Pancreas (tissue), 10 donors: ENCODE measurements around the gene DSTN. TPM values are rescaled to one million over a fixed set of nuclear protein-coding genes. Genes with fewer than 3 reads are reported as not detected.

Source experiments
- ATAC-seq, 4 donors: fragments of 200-7000 bp; cut with Tn5 transposase; one replicate each; pipeline versions ENCODE4 v1.8.0 to v1.9.1; 2020; ENCODE audit warnings: mild to moderate bottlenecking in 4 of 4, moderate library complexity in 4 of 4
- DNase-seq, 6 donors: peaks; one replicate each; pipeline ENCODE4 v3.0.0-alpha.2; 2020
- FAIRE-seq: peaks from 2 replicates; lab custom pipeline; 2012; peaks lifted over from hg19 to GRCh38; lab: Jason Lieb, UNC
- H3K27ac ChIP-seq, 4 donors: fragments of 200-600 bp; sonication (generic); 1 replicate in 3 of 4; 2 replicates in 1 of 4; pipeline versions ENCODE4 v1.5.0 to v1.8.0; 2020
- H3K27me3 ChIP-seq, 4 donors: fragments of 200-600 bp; one replicate each; pipeline ENCODE4 v1.8.0; 2021
- H3K36me3 ChIP-seq, 3 donors: fragments of 200-600 bp; sonication (generic) in 1 of 3; one replicate each; pipeline versions ENCODE4 v1.5.0 to v1.8.0; 2020 to 2021
- H3K4me1 ChIP-seq, 3 donors: fragments of 200-600 bp; one replicate each; pipeline ENCODE4 v1.8.0; 2021
- H3K4me3 ChIP-seq, 4 donors: fragments of 200-600 bp; sonication (generic) in 2 of 4; one replicate each; pipeline versions ENCODE4 v1.5.0 to v1.8.0; 2020 to 2021
- H3K9me3 ChIP-seq, 4 donors: fragments of 200-600 bp; one replicate each; pipeline ENCODE4 v1.8.0; 2021
- CTCF ChIP-seq, 4 donors: fragments of 200-600 bp; sonication (generic) in 3 of 4; IDR thresholded peaks; one replicate each; pipeline versions ENCODE4 v1.5.0 to v1.8.0; 2021; ENCODE audit warnings: antibody characterized with exemption in 4 of 4
- WGBS, 2 donors: extraction: QIAGEN DNeasy Blood & Tissue Kit; methylation state at CpG; one replicate each; pipeline ENCODE4 v1.1.7; 2013; 5-methylcytosine and 5-hydroxymethylcytosine counted together
- intact Hi-C, 3 donors: fragments of 100-400 bp; cut with DNase I; formaldehyde crosslinking; loops; one replicate each; pipeline versions ENCODE4 v1.11.1 to v1.14.2; 2022
- polyA plus RNA-seq, 2 donors: library from polyadenylated mRNA; stranded (reverse); fragments of 200-250 nt; gene quantifications; one replicate each; pipeline ENCODE4 v1.2.3, GENCODE V29; 2013
- total RNA-seq, 6 donors: library from RNA; stranded (reverse); fragmentation: NEBNext Ultra II Directional in 4 of 6; extraction: Animal tissue kit (Norgen Biotek cat#: 25700) in 4 of 6; gene quantifications; one replicate each; pipeline versions ENCODE4 v1.2.1 to v1.2.4, GENCODE V29; 2021 to 2023
- donor health status: healthy with polysubstance abuse.
- donor health status: DM: no; HTN: no; CAD: no; lungs with moderate emphysema.
- donor health status: DM: no; HTN: no; CAD: no.
- donor health status: control.
- donor health status: control.
- donor health status: Bipolar disorder and iron deficiency.
- donor health status: DM: yes; HTN: yes; CAD: no.
- donor health status: DM: no; HTN: no; CAD: no.
- donor health status: DM: no; HTN: no; CAD: no.
- donor health status: DM: yes; HTN: yes; CAD: no.

DSTN gene
- total and polyA plus RNA-seq, 8 donors: 138 to 242 (median 182) TPM

DNA sequence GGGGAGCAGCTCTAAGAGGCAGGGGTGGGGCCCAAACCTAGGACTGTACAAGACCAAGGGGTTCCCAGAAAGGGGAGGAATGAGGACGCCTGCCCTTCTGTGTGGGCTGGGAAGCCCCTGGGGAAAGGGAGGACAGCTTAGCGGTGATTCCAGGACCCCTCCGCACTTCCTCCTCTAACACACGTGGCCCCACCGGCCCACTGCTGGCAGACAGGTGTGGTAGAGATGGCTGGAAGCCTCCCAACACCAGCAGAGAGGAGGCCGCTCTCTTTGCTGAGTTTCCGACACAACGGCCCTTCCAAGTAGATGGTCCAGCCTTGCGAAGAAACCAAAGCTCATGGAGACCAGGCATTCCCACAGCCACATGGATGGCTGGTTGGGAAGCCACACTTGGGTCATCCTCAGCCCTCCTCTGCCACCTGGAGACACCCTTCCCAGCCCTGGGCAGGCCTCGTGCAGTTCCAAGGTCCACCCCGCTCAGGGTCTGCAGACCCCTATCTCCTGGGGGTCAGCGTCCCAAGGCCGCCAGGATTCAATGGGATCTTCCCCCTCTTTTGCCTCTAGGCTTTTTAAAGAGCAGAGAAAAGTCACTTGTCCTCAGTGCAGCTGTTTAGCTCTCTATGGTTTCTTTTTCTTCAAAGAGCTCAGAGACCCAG lies 68.2 kb downstream of the DSTN start:
- TF ChIP-seq CTCF (IDR thresholded peaks at IDR 0.05): no peak
- intact Hi-C loops: no loop called here
- no peaks in the 10 kb centered on the region for H3K27me3 ChIP-seq
- H3K4me3 ChIP-seq: no peak overlapping the region
- DNase-seq: no peak
- no peaks in the 10 kb centered on the region for H3K9me3 ChIP-seq
- H3K27ac ChIP-seq: no peak overlapping the region
- peaks cover 5 to 86% (median 68%) of the 10 kb centered on the region in 3 donors for H3K36me3 ChIP-seq
- H3K4me1 ChIP-seq: peaks cover 0 to 15% (median 0%) of the 10 kb centered on the region in 3 donors
- 65 to 73% methylated on average over 12 to 13 of the region's 13 CpGs for WGBS, 2 donors
- no peak for ATAC-seq
- FAIRE-seq: no peak

- Histone ChIP-seq H3K36me3 (peaks cover 5 to 78% (median 61%) of the 10 kb centered on the region in 3 donors), H3K4me3 (no peak overlapping the region), H3K27me3 (no peaks in the 10 kb centered on the region), H3K4me1 (peaks cover 2 to 22% (median 3%) of the 10 kb centered on the region in 3 donors), H3K9me3 (no peaks in the 10 kb centered on the region), H3K27ac (no peak overlapping the region)
- no peak for ATAC-seq
- no peak for FAIRE-seq
- WGBS, 2 donors: 63 to 76% methylated on average over 6 of the region's 6 CpGs
- no peak for TF ChIP-seq CTCF (IDR thresholded peaks at IDR 0.05)
- no peak for DNase-seq
- intact Hi-C loops: no loop called here
These were observed 69.0 kb downstream of the DSTN start for GRCh38 chr20:17638835-17639407.

DNA sequence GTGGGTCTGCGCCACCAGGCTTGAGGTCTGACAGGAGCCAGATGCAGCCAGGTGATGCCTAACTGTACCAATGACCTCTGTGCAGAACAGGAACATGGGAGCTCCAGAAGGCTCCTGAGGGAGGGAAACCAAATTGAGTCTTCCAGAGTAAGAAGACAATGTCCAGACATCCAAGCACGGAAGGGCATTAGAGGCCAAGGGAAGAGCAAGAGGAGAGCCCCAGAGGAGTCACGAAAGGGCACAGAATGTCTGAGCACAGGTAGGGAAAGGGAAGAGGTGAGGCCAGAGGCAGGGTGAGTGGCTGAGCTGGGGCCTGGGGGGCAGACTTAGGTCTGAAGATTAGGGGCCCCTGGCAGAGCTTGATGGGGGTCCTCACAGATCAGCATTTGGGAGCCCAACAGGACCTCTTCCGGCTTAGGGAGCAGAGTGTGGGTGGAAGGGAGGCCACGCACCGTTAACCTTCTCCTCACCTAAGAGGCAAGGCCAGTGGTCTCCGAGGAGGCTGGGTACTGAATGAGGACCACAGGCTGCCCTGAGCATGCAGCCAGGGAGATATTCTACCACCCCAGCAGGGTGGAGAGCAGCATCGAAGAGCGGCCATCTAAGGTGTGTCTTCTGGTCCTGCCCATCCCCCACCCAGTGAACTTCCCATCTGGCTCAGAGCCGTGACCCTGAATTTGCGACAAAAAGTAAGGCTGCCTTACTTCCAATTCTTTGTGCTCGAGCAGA lies 70.4 kb downstream of the DSTN start:
- no peak overlapping the region for H3K4me3 ChIP-seq
- H3K4me1 ChIP-seq: peaks cover 13 to 36% (median 16%) of the 10 kb centered on the region in 3 donors
- no peaks in the 10 kb centered on the region for H3K27me3 ChIP-seq
- TF ChIP-seq CTCF (IDR thresholded peaks at IDR 0.05): no peak
- intact Hi-C loops: no loop called here
- ATAC-seq (peak in 1 of 4 donors; percentile 7), DNase-seq (peak in 1 of 6 donors; percentile 23), FAIRE-seq (no peak)
- no peak overlapping the region for H3K27ac ChIP-seq
- no peaks in the 10 kb centered on the region for H3K9me3 ChIP-seq
- H3K36me3 ChIP-seq: peaks cover 0 to 64% (median 48%) of the 10 kb centered on the region in 3 donors
- WGBS, 2 donors: 63% methylated on average over 12 of the region's 12 CpGs

DNA sequence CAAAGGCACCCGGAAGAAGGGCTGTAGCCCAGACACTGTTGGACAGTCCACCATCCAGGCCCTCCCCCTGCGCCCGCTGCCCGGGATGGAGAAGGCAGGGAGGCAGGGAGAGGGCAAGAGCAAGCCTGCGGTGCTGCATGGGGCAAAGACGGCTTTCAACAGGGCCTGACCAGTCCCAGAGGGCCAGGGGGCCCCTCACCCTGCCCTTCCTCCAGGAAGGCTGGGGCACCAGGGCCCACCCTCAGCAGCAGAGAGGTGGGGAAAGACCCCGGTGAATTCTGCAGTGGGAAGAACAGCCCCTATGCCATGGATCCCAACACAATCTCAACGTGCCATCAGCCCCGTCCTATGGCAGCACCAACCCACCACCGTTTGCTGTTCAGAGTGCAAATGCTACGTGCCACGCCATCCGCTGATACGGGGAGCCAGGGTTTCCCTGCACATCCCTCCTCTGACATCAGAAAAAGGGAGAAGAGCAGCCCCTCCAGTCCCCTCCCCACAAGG lies 71.1 kb downstream of the DSTN start:
- WGBS, 2 donors: 64 to 65% methylated on average over 14 of the region's 14 CpGs
- H3K36me3 ChIP-seq: peaks cover 0 to 60% (median 43%) of the 10 kb centered on the region in 3 donors
- no peaks in the 10 kb centered on the region for H3K27me3 ChIP-seq
- FAIRE-seq: no peak
- peak in 2 of 6 donors; percentile 60 to 72 for DNase-seq
- no peak overlapping the region for H3K4me3 ChIP-seq
- peaks cover 17 to 39% (median 22%) of the 10 kb centered on the region in 3 donors for H3K4me1 ChIP-seq
- no peak for ATAC-seq
- H3K9me3 ChIP-seq: no peaks in the 10 kb centered on the region
- TF ChIP-seq CTCF (IDR thresholded peaks at IDR 0.05): no peak
- no peak overlapping the region for H3K27ac ChIP-seq
- intact Hi-C loops: no loop called here
